ENCODE measurements around the gene ADK.

ADK gene

DNA sequence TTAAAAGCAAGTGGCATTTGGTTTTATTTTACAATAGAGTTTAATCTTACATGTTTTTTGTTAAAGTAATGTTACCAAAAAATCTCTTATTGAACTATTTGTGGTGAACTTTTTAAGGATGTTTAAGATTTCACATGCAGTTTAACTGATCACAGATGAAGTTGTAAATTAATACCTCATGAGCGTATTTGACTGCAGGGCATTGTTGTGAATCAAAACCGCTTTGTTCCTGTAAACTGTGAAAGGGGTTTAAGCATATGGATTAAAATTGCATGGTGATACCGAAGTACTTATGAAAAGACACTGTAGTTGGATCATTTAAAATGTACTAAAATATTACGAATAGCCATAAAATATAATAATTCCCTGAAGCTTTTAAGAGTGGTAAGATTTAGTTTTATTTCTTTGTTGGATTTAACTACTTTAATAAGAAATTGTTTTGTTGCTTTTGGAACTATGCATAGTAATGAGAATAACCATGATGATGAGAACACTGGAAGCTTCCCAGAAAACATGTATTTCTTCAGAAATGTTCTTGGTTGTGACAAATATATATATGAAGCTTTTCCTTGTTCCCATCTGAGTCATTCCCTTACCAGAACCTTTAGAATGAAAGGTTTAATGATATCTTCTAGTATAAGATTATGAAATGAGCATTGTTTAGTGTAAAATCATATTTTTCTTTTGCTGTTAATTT lies 131.3 kb downstream of the ADK start:
- TF ChIP-seq, protein P1, sequence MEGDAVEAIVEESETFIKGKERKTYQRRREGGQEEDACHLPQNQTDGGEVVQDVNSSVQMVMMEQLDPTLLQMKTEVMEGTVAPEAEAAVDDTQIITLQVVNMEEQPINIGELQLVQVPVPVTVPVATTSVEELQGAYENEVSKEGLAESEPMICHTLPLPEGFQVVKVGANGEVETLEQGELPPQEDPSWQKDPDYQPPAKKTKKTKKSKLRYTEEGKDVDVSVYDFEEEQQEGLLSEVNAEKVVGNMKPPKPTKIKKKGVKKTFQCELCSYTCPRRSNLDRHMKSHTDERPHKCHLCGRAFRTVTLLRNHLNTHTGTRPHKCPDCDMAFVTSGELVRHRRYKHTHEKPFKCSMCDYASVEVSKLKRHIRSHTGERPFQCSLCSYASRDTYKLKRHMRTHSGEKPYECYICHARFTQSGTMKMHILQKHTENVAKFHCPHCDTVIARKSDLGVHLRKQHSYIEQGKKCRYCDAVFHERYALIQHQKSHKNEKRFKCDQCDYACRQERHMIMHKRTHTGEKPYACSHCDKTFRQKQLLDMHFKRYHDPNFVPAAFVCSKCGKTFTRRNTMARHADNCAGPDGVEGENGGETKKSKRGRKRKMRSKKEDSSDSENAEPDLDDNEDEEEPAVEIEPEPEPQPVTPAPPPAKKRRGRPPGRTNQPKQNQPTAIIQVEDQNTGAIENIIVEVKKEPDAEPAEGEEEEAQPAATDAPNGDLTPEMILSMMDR (conservative IDR thresholded peaks at IDR 0.05; ENCODE audit: low read length), result no peak
- peak; percentile 79 for DNase-seq (ENCODE audit: low read depth)
- no peak overlapping the region for H3K4me3 ChIP-seq (ENCODE audit: low read length)

DNA sequence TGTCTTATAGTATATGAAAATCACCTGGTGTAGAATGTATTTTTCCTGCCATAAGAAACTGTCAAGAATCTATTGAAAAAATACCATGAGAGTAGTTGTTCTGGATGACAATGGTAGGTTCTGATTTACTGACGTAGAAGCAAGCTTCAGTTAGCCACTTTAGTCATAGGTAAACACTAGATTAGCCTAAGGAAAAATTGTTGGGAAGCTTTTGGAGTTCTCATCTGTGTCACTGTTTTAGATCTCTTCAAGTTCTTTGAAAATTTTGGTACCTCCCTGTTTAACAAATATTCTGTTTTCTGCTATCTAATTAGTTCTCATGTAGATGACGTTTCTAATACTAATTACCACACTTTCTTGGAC lies 131.8 kb downstream of the ADK start:
- DNase-seq (ENCODE audit: low read depth), result no peak
- TF ChIP-seq, protein P1 (conservative IDR thresholded peaks at IDR 0.05; ENCODE audit: low read length), result no peak
- H3K4me3 ChIP-seq (ENCODE audit: low read length), result no peak overlapping the region

DNA sequence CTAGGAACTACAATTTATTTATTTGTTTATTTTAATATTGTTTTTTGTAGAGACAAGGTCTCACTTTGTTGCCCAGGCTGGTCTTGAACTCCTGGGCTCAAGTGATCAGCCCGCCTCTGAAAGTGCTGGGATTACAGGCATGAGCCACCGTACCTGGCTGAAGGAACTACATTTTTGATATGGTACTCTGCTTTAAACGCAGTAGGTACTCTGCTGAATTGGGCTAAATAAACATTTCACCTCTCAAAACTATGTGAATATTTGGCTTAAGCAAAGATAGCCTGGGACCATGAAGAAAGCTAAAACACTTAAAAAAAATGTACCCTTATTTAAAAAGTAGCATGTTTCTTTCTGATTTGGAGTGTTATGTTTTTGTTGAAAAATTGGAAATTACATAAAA lies 138.2 kb downstream of the ADK start:
- DNase-seq (ENCODE audit: low read depth), result no peak
- no peak overlapping the region for H3K4me3 ChIP-seq (ENCODE audit: low read length)
- TF ChIP-seq, protein P1 (conservative IDR thresholded peaks at IDR 0.05; ENCODE audit: low read length), result no peak

DNA sequence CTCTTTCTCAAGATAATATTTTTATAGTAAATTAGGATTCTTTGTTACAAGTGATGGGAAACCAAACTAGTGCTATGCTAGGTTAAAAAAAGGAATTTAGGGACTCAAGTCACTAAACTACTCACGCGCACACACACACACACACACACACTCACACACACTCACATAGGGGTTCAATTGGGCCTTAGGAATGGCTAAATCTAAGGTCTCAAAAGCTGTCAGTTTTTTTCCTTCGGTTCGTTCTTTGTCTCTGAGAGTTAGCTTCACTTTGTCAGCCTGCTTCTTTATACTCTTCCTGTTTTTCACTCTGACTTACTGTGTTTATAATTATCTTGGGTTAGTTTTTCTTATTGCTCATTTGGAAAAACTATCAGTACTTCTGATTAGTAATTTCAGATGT lies 138.9 kb downstream of the ADK start:
- DNase-seq (ENCODE audit: low read depth), result peak; percentile 37
- TF ChIP-seq, protein P1 (conservative IDR thresholded peaks at IDR 0.05; ENCODE audit: low read length), result no peak
- H3K4me3 ChIP-seq (ENCODE audit: low read length), result peak overlapping the region; percentile 37

DNA sequence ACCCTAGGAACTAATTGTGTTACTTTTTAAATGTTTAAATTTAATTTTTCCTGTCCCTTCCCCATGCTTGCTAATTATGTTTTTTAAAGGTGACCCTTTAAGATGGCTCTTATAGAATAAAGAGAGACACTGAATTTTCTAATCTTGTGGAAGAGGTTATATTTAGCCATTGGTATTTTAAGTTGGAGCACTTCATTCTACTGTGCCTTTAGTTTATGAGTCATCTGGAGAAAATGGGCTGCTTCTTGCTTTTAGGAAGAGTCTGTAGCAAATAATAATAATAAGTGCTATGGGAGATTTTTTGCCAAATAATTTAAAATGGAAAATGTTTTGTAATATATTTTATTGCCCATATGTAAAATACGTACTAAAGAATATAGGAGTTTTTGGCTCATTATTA lies 139.7 kb downstream of the ADK start:
- peak; percentile 78 for DNase-seq (ENCODE audit: low read depth)
- H3K4me3 ChIP-seq (ENCODE audit: low read length), result no peak overlapping the region; the same call in 1 of the 2 replicates
- TF ChIP-seq, protein P1 (conservative IDR thresholded peaks at IDR 0.05; ENCODE audit: low read length), result no peak

DNA sequence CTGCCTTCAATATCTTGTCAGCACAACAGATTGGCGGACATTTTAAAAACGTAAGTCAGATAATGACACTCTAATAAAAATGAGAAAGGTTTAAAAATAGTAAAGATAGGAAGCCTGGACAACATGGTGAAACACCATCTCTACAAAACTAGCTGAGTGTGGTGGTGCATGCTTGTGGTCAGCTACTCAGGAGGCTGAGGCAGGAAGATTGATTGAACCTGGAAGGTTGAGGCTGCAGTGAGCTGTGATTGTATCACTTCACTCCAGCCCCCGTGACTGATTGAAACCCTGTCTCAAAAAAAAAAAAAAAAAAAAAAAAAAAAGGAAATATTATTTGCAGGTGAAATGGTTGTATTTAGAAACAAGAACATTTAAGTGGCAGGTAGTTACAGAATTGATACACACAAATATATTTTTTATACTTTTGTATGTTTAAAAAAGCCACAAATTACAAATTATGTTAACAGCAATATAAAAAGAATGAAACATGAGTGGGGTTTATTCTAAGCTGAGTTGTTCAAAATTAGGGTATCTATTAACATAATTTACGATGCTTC lies 141.9 kb downstream of the ADK start:
- peak; percentile 76 for DNase-seq (ENCODE audit: low read depth)
- TF ChIP-seq, protein P1 (conservative IDR thresholded peaks at IDR 0.05; ENCODE audit: low read length), result no peak
- no peak overlapping the region for H3K4me3 ChIP-seq (ENCODE audit: low read length)

DNA sequence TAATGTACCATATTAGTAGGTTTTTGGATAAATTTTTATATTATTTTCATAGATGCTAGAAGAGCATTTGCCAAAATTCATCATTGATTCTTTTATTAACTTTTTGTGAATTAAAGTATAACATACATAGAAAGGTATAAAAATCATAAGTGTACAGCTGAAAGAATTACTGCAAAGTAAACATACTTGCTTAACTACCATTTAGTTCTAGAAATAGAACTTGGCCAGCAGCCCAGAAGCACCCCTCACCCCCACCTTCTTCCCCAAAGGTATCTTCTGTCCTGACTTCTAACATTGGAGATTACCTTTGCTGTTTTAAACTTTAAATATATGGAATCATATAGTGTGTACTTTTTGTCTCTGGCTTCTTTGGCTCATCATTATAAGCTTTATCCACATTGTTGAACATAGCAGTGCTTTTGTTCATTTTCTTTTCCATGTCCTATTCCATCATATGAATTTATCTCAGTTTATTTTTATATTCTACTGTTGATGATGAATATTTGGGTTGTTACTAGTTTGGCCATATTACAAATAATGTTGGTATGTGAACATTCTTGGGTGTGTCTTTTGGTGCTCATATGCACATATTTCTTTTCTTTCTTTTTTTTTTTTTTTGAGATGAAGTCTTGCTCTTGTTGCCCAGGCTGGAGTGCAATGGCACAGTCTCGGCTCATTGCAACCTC lies 142.8 kb downstream of the ADK start:
- no peak overlapping the region for H3K4me3 ChIP-seq (ENCODE audit: low read length)
- TF ChIP-seq, protein P1 (conservative IDR thresholded peaks at IDR 0.05; ENCODE audit: low read length), result no peak
- DNase-seq (ENCODE audit: low read depth), result peak; percentile 85

Measured in AG10803 (cell line).